ENCODE results near the gene STPG3.

STPG3 gene

GRCh38 chr9:137264067-137264466, 13.0 kb downstream of the STPG3 start:
- in situ Hi-C loops (cut with MboI; ENCODE audit: low sequenced_read_pairs), result no loop called here

- in situ Hi-C loops (cut with MboI; ENCODE audit: low sequenced_read_pairs), result no loop called here
These were observed 14.5 kb downstream of the STPG3 start for GRCh38 chr9:137265496-137266161.

GRCh38 chr9:137266162-137266527, 15.1 kb downstream of the STPG3 start:
- in situ Hi-C loops (cut with MboI; ENCODE audit: low sequenced_read_pairs), result no loop called here

DNA sequence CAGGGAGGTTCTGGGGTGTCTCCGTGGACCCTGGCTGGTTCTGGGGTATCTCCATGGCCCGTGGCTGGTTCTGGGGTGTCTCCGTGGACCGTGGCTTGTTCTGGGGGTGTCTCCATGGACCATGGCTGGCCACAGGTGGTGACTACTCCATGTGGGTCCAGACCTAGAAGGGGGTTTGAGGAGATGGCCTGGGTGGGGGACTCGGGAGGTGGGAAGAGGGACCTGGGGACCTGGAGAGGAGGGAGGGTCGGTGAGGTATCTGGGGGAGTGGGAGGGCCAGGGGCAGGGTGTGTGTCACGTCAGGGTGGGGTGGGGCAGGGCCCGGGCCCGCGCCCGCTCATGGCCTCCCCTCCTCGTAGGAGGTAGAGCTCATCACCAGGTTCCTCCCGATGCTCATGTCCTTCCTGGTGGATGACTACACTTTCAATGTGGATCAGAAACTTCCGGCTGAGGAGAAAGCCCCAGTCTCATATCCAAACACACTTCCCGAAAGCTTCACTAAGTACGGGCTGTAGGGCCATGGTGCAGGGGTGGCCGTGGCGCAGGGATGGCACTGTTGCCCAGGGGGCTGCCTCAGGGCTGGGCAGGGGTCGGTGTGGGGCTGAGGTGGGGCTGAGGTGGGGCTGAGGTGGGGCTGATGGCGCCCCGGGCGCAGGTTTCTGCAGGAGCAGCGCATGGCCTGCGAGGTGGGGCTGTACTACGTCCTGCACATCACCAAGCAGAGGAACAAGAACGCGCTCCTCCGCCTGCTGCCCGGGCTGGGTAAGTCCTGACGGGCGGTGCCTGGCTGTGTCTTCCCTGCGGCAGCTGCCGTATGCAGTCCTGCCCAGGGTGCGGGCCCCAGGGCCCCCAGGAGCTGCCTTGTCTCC, 15.7 kb downstream of the STPG3 start:
- in situ Hi-C loops (cut with MboI; ENCODE audit: low sequenced_read_pairs), result no loop called here

DNA sequence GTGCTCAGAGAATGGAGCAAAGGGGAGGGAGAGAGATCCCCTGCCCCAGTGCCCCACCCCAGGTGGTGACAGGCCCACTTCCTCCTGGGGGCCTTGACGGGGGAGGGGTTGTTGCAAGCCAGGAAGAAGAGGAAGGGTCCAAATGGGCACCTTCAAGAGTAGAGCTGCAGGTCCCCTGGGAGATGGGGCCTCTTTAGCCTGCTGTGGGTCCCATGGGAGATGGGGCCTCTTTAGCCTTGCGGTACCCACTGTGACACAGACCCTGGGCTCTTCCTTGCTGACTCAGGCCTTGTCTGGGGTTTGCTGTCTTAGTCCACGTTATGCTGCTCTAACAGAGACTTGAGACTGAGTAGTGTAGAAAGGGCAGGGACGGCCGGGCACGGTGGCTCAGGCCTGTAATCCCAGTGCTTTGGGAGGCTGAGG, 16.9 kb downstream of the STPG3 start:
- in situ Hi-C loops (cut with MboI; ENCODE audit: low sequenced_read_pairs), result no loop called here

- in situ Hi-C loops (cut with MboI; ENCODE audit: low sequenced_read_pairs), result no loop called here
These were observed 17.6 kb downstream of the STPG3 start for GRCh38 chr9:137268538-137269201.

GRCh38 chr9:137269231-137269772, 18.2 kb downstream of the STPG3 start:
- in situ Hi-C loops (cut with MboI; ENCODE audit: low sequenced_read_pairs), result no loop called here

GRCh38 chr9:137270929-137271695, 20.0 kb downstream of the STPG3 start:
- in situ Hi-C loops (cut with MboI; ENCODE audit: low sequenced_read_pairs), result no loop called here

GRCh38 chr9:137271696-137272076, 20.6 kb downstream of the STPG3 start:
- in situ Hi-C loops (cut with MboI; ENCODE audit: low sequenced_read_pairs), result no loop called here

- in situ Hi-C loops (cut with MboI; ENCODE audit: low sequenced_read_pairs), result no loop called here
These were observed 21.4 kb downstream of the STPG3 start for GRCh38 chr9:137272241-137273094.

GRCh38 chr9:137273095-137273490, 22.0 kb downstream of the STPG3 start:
- in situ Hi-C loops (cut with MboI; ENCODE audit: low sequenced_read_pairs), result no loop called here

DNA sequence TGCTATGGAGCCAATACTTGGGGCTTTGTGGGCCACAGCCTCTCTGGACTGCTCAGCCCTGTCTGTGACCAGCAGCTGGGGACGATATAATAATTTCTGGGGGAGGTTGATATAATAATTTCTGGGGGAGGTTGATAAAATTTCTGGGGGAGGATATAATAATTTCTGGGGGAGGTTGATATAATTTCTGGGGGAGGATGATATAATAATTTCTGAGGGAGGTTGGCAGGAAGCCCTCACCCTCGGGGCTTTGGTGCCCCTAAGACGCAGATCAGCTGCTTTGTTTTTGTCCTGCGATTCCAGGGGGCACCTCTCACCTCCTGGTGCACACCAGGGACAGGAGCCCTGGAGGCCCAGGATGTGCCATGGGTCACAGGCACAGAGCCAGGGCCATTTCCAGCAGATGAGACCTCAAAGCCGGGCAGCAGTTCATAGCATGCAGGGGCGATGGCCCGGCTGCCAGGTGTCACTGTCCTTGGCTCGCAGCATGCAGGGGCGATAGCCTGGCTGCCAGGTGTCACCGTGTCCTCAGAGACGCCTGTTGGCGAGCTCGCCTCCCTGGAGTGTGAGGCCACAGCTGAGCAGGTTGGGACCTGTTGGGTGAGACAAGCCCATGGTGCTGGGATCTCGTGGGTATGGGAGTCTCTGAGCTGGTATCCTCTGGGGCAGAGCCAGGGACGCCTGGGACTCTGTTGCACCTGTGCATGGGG, 22.7 kb downstream of the STPG3 start:
- in situ Hi-C loops (cut with MboI; ENCODE audit: low sequenced_read_pairs), result no loop called here

DNA sequence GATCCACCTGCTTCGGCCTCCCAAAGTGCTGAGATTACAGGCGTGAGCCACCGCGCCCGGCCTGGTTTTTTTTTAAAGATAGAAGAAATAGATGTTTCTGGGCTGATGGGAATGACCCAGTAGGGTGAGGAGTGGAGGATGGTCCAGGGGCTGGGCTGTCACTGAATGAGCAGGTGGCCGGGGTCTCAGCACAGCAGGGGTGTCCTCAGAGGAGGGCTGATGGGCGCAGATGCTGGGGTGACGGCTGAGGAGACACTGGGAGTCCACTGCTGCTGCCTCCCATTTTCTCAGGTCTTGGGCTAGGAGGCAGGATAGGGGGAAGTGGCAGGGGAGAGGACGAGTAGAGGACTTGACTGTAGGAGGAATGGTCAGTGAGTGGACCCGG, 24.1 kb downstream of the STPG3 start:
- in situ Hi-C loops (cut with MboI; ENCODE audit: low sequenced_read_pairs), result no loop called here

GRCh38 chr9:137275588-137276472, 24.7 kb downstream of the STPG3 start:
- in situ Hi-C loops (cut with MboI; ENCODE audit: low sequenced_read_pairs), result no loop called here

DNA sequence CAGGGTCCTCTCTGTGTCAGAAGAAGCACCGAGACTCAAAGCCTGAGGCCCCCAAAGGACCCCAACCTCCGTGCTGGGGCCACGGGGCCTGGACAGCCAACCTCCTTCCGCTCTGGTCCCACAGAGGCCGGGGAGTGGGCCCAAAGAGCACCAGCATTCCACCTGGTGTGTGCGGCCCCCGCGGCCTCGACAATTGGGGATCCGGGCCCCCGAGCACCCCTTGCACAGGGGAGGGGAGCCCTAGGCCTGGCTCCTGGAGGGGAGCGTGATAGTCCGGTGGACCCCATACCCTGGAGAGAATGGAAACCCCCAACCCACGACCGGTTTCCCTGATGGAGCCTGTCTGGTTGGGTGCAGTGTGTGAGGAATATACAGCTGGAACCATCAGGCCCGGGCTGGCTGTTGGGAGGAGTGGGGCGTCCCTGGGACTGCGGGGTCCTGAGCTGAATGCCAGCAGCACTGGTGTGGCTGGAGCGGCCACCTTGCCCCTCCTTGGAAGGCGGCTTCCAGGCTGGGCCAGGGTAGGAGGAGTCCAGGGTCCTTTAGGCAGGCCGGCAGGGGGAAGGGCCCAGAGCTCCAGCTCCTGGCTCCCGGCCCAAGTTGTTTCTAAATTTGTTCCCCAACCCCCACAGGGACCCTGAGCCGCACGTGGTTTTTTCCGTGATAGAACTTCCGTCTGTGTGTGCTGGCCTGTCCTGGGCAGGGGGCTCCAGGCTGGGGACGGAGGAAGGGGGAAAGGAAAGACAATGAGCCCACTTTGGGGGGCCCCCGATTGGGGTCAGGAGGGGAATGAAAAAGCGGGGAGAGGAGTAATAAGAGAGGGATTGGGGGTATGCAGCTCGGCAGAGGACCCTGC, 25.6 kb downstream of the STPG3 start:
- in situ Hi-C loops (cut with MboI; ENCODE audit: low sequenced_read_pairs), result no loop called here

GRCh38 chr9:137277329-137278041, 26.4 kb downstream of the STPG3 start, which contains the start of gene TOR4A:
TOR4A (plus strand) TSS chr9:137277726; CDS start chr9:137278690, 964 bp downstream.
- in situ Hi-C loops (cut with MboI; ENCODE audit: low sequenced_read_pairs), result no loop called here

Measured in HL-60/S4 treated with retinoic acid at 250 ng/mL for 4 days and 3 days (cell line).